OCI-LY7 (cell line): ENCODE data around the gene PODXL2. TPM values are rescaled to one million over a fixed set of nuclear protein-coding genes. Genes with fewer than 3 reads are reported as not detected.

Experiments
- BruUV-seq: library from RNA; stranded (reverse); fragments of 400-500 nt; replicated peaks from 2 replicates; lab custom pipeline; 2021; lab: Mats Ljungman, UMichigan
- CTCF ChIA-PET: fragments of 300-600 bp; sonication (Branson Sonifier 250); formaldehyde crosslinking; loops from one replicate; lab custom pipeline; 2022; ENCODE audit warnings: antibody characterized with exemption; ENCODE audit not compliant: unreplicated experiment; lab: Charles Lee
- POLR2A ChIA-PET: fragments of 300-600 bp; sonication (Branson Sonifier 250); formaldehyde crosslinking; loops from one replicate; lab custom pipeline; 2022; ENCODE audit warnings: antibody characterized with exemption; lab: Charles Lee
- DNase-seq: peaks from one replicate; pipeline ENCODE4 v3.0.0-alpha.2; 2015; ENCODE audit warnings: low spot score
- H2AFZ ChIP-seq: fragments of 200-600 bp; sonication (generic), shearing (Covaris generic); 2 replicates; pipeline ENCODE4 v1.6.1; 2014; ENCODE audit warnings: mild to moderate bottlenecking, antibody characterized with exemption, low read length, moderate library complexity
- H3K27ac ChIP-seq: fragments of 200-600 bp; sonication (generic); 2 replicates; pipeline ENCODE4 v1.5.1; 2014; ENCODE audit warnings: mixed run types, low read depth, mild to moderate bottlenecking, moderate library complexity, low read length, inconsistent platforms; ENCODE audit not compliant: poor library complexity, severe bottlenecking
- H3K36me3 ChIP-seq: fragments of 200-600 bp; sonication (generic); 2 replicates; pipeline ENCODE4 v1.6.1; 2014; ENCODE audit warnings: mild to moderate bottlenecking, antibody characterized with exemption, low read length, moderate library complexity, mixed read lengths; ENCODE audit not compliant: insufficient read depth
- H3K4me1 ChIP-seq: fragments of 200-600 bp; sonication (generic); 2 replicates; pipeline ENCODE4 v1.5.1; 2014; ENCODE audit warnings: mild to moderate bottlenecking, low read length; ENCODE audit not compliant: insufficient read depth, poor library complexity, severe bottlenecking
- H3K4me2 ChIP-seq: fragments of 200-600 bp; sonication (generic); 2 replicates; pipeline ENCODE4 v1.6.1; 2014; ENCODE audit warnings: mild to moderate bottlenecking, low read length
- H3K4me3 ChIP-seq: fragments of 200-600 bp; sonication (generic); 2 replicates; pipeline ENCODE4 v1.5.1; 2014; ENCODE audit warnings: mild to moderate bottlenecking, low read depth, low read length; ENCODE audit not compliant: poor library complexity, severe bottlenecking
- H3K79me2 ChIP-seq: fragments of 200-600 bp; sonication (generic); 2 replicates; pipeline ENCODE4 v1.6.1; 2016; ENCODE audit warnings: low read depth, mild to moderate bottlenecking, low read length, moderate library complexity, mixed read lengths; ENCODE audit not compliant: insufficient read depth
- H3K9me2 ChIP-seq: fragments of 200-600 bp; sonication (generic); 2 replicates; pipeline ENCODE4 v1.6.1; 2016; ENCODE audit warnings: mild to moderate bottlenecking, low read length, mixed read lengths; ENCODE audit not compliant: insufficient read depth
- H3K9me3 ChIP-seq: fragments of 200-600 bp; sonication (generic); 2 replicates; pipeline ENCODE4 v1.6.1; 2014; ENCODE audit warnings: mild to moderate bottlenecking, mixed run types, low read length, mixed read lengths
- H4K20me1 ChIP-seq: fragments of 200-600 bp; sonication (generic); 2 replicates; pipeline ENCODE4 v1.6.1; 2014; ENCODE audit warnings: mild to moderate bottlenecking, antibody characterized with exemption, low read length, moderate library complexity, mixed read lengths; ENCODE audit not compliant: insufficient read depth
- CTCF ChIP-seq: fragments of 200-600 bp; sonication (generic); conservative IDR thresholded peaks from 2 replicates; pipeline ENCODE4 v1.5.1; 2014; ENCODE audit warnings: mild to moderate bottlenecking, antibody characterized with exemption, low read length, moderate library complexity, mixed read lengths
- EZH2phosphoT487 ChIP-seq: fragments of 200-600 bp; sonication (generic); IDR thresholded peaks from 2 replicates; pipeline ENCODE4 v1.6.1; 2018; ENCODE audit warnings: low read depth, borderline replicate concordance, mild to moderate bottlenecking, mixed run types, antibody characterized with exemption, low read length, moderate library complexity, mixed read lengths
- intact Hi-C: fragments of 100-400 bp; cut with micrococcal nuclease; formaldehyde crosslinking; loops from one replicate; pipeline ENCODE4 v1.10.0; 2022; ENCODE audit not compliant: unreplicated experiment
- total RNA-seq, 2 experiments: library from RNA; depleted of rRNA in 1 of 2; stranded (reverse); fragments of >200 nt in 1 of 2; shearing (Covaris generic) in 1 of 2; gene quantifications; 2 replicates each; pipeline ENCODE4 v1.2.3, GENCODE V29; 2014 to 2022

Gene PODXL2
- total RNA-seq, 2 experiments from 2014 or later = 16.1 to 29.4 TPM

- H2AFZ ChIP-seq = no peak overlapping the region
- H3K79me2 ChIP-seq = no peaks in the 10 kb centered on the region
- no peaks in the 10 kb centered on the region for H4K20me1 ChIP-seq
- no peak for TF ChIP-seq EZH2phosphoT487
- no peak for TF ChIP-seq CTCF
- peaks cover 60% of the 10 kb centered on the region for H3K36me3 ChIP-seq
- no peak overlapping the region for H3K4me3 ChIP-seq
- no peak overlapping the region for H3K27ac ChIP-seq
- H3K9me2 ChIP-seq = no peaks in the 10 kb centered on the region
- ChIA-PET CTCF (no interaction called here), POLR2A (no interaction called here)
- no peaks in the 10 kb centered on the region for H3K4me1 ChIP-seq
- H3K4me2 ChIP-seq = no peak overlapping the region
- BruUV-seq = no TSS peak
- no peaks in the 10 kb centered on the region for H3K9me3 ChIP-seq
- DNase-seq = no peak
- intact Hi-C loops = no loop called here
Measured at GRCh38 chr3:127718916-127719290, 89.9 kb downstream of the PODXL2 start.

GRCh38 chr3:127719369-127719768, 90.4 kb downstream of the PODXL2 start:
- H3K4me3 ChIP-seq = no peak overlapping the region
- no peaks in the 10 kb centered on the region for H3K9me2 ChIP-seq
- no peak overlapping the region for H2AFZ ChIP-seq
- peaks cover 61% of the 10 kb centered on the region for H3K36me3 ChIP-seq
- no peak overlapping the region for H3K27ac ChIP-seq
- DNase-seq = no peak
- H3K9me3 ChIP-seq = no peaks in the 10 kb centered on the region
- H3K79me2 ChIP-seq = no peaks in the 10 kb centered on the region
- no peaks in the 10 kb centered on the region for H4K20me1 ChIP-seq
- CTCF ChIA-PET = no interaction called here
- no TSS peak for BruUV-seq
- intact Hi-C loops = no loop called here
- H3K4me2 ChIP-seq = no peak overlapping the region
- POLR2A ChIA-PET = no interaction called here
- no peak for TF ChIP-seq CTCF
- no peaks in the 10 kb centered on the region for H3K4me1 ChIP-seq

GRCh38 chr3:127720161-127720823, 91.3 kb downstream of the PODXL2 start:
- Histone ChIP-seq H3K4me3 (no peak overlapping the region), H4K20me1 (no peaks in the 10 kb centered on the region), H3K9me3 (no peaks in the 10 kb centered on the region), H3K4me2 (no peak overlapping the region), H2AFZ (no peak overlapping the region), H3K4me1 (no peaks in the 10 kb centered on the region), H3K27ac (no peak overlapping the region), H3K9me2 (no peaks in the 10 kb centered on the region), H3K79me2 (no peaks in the 10 kb centered on the region), H3K36me3 (peaks cover 61% of the 10 kb centered on the region)
- intact Hi-C loops = no loop called here
- TF ChIP-seq EZH2phosphoT487 (no peak), CTCF (no peak)
- BruUV-seq = no TSS peak
- ChIA-PET POLR2A (no interaction called here), CTCF (no interaction called here)
- DNase-seq = no peak
